Stimulated activated memory B cell treated with anti-CD40 and anti-IgM and Interleukin-4, amounts not matched to agents 10 μg/mL and 1 μg/mL and 100 μg/mL, for 72 hours (primary cell): Measurements from ENCODE around the gene CEP350.

Experiments
- ATAC-seq: fragments of 150-1000 bp; cut with Tn5 transposase; 2 replicates; pipeline ENCODE4 v1.10.0; 2021
- H3K27ac Mint-ChIP-seq: one replicate; pipeline ENCODE4 v1.8.0; 2022; ENCODE audit warnings: mild to moderate bottlenecking, mixed read lengths
- H3K27me3 Mint-ChIP-seq: one replicate; pipeline ENCODE4 v1.8.0; 2022; ENCODE audit warnings: mixed read lengths
- H3K36me3 Mint-ChIP-seq: one replicate; pipeline ENCODE4 v1.8.0; 2022; ENCODE audit warnings: mixed read lengths
- H3K4me1 Mint-ChIP-seq: one replicate; pipeline ENCODE4 v1.8.0; 2022; ENCODE audit warnings: mixed read lengths
- H3K4me3 Mint-ChIP-seq: one replicate; pipeline ENCODE4 v1.8.0; 2022; ENCODE audit warnings: mild to moderate bottlenecking, moderate library complexity, mixed read lengths
- H3K9me3 Mint-ChIP-seq: one replicate; pipeline ENCODE4 v1.8.0; 2022; ENCODE audit warnings: mixed read lengths

Gene CEP350

DNA sequence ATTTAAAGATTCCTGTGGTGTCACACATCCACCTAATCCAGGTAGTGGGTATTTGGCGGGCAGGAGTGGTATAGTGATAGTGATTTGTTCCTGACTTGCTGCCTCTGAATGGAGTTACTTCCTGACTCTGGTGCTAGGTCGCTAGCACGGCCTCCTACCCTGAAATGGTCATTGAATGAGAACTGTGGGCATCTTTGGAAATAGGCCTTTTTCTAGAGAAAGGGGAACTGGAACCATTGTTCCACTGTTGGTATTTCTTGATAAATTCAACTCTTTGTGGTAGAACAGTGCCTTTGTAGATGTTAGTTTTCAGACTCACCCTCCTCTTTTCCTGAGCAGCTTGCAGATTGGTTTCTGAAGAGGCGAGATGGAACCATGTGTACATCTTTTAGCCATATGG is 201.6 kb downstream of the CEP350 start:
- H3K36me3 Mint-ChIP-seq, result peaks cover 42% of the 10 kb centered on the region
- no peaks in the 10 kb centered on the region for H3K9me3 Mint-ChIP-seq
- H3K27ac Mint-ChIP-seq, result peak overlapping the region; percentile 91
- peak overlapping the region; percentile 91 for H3K4me3 Mint-ChIP-seq
- peaks cover 59% of the 10 kb centered on the region for H3K4me1 Mint-ChIP-seq
- no peaks in the 10 kb centered on the region for H3K27me3 Mint-ChIP-seq
- ATAC-seq, result peak; percentile 59

DNA sequence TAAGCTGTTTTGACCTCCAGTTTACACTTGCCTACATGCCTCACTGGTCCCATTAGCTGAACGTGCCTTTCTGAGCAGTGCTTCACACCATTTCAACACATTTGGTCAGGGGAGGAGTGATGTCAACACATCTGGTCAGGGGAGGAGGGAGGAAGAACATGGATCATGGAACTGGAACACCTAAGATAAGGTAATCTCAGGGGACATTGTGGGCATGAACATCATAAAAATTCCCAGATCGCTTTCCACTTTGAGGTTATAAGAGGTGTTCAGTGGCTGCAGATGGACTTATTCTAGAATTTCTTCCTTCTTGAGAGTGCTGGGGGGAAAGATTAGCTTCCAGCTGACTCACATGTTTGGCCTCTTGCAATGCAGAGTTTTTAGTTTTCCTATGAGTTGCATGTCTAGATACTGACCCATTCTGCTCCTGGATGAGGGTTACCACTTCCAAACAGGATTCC is 202.1 kb downstream of the CEP350 start:
- no peak for ATAC-seq
- Mint-ChIP-seq H3K4me1 (peaks cover 59% of the 10 kb centered on the region), H3K27me3 (no peaks in the 10 kb centered on the region), H3K9me3 (no peaks in the 10 kb centered on the region), H3K4me3 (peak overlapping the region; percentile 91), H3K36me3 (peaks cover 42% of the 10 kb centered on the region), H3K27ac (peak overlapping the region; percentile 91)

- Mint-ChIP-seq H3K4me3 (peak overlapping the region; percentile 91), H3K27ac (peak overlapping the region; percentile 91), H3K9me3 (no peaks in the 10 kb centered on the region), H3K36me3 (peaks cover 42% of the 10 kb centered on the region), H3K27me3 (no peaks in the 10 kb centered on the region), H3K4me1 (peaks cover 59% of the 10 kb centered on the region)
- ATAC-seq, result no peak
Observed at GRCh38 chr1:180157108-180157507, 202.5 kb downstream of the CEP350 start.

DNA sequence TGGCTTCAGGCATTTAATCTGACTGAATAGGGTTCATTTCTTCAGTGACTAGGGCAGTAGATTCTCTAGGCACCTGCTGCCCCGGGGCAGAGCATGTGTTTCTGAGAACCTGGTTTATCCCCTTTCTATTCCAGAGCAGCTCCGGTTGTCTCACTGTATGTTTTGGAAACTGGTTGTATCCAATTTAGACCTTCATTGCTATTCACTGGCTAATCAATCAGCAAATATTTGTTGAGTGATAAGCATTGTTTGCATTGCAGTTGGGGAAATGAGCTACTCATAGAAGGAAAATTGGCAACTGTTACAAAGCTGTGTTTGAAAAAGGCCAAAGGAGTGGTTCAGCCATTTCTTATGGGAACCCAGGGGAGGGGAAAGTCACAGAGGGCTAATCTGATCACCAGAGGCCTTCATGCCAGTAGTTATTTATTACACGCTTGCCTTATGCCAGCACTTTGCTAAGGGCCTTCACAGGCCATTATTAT is 203.0 kb downstream of the CEP350 start:
- H3K36me3 Mint-ChIP-seq, result peaks cover 42% of the 10 kb centered on the region
- no peaks in the 10 kb centered on the region for H3K9me3 Mint-ChIP-seq
- H3K27ac Mint-ChIP-seq, result peak overlapping the region; percentile 72
- H3K27me3 Mint-ChIP-seq, result no peaks in the 10 kb centered on the region
- peaks cover 59% of the 10 kb centered on the region for H3K4me1 Mint-ChIP-seq
- ATAC-seq, result no peak
- H3K4me3 Mint-ChIP-seq, result peak overlapping the region; percentile 91

- Mint-ChIP-seq H3K4me1 (peaks cover 57% of the 10 kb centered on the region), H3K27me3 (no peaks in the 10 kb centered on the region), H3K27ac (peak overlapping the region; percentile 72), H3K36me3 (peaks cover 42% of the 10 kb centered on the region), H3K9me3 (no peaks in the 10 kb centered on the region), H3K4me3 (peak overlapping the region; percentile 3)
- ATAC-seq, result no peak
Observed at GRCh38 chr1:180158149-180159147, 203.8 kb downstream of the CEP350 start.

GRCh38 chr1:180160357-180160756 is 205.7 kb downstream of the CEP350 start:
- H3K4me3 Mint-ChIP-seq, result no peak overlapping the region
- ATAC-seq, result no peak
- H3K9me3 Mint-ChIP-seq, result no peaks in the 10 kb centered on the region
- no peaks in the 10 kb centered on the region for H3K27me3 Mint-ChIP-seq
- H3K27ac Mint-ChIP-seq, result no peak overlapping the region
- H3K36me3 Mint-ChIP-seq, result peaks cover 57% of the 10 kb centered on the region
- peaks cover 64% of the 10 kb centered on the region for H3K4me1 Mint-ChIP-seq

DNA sequence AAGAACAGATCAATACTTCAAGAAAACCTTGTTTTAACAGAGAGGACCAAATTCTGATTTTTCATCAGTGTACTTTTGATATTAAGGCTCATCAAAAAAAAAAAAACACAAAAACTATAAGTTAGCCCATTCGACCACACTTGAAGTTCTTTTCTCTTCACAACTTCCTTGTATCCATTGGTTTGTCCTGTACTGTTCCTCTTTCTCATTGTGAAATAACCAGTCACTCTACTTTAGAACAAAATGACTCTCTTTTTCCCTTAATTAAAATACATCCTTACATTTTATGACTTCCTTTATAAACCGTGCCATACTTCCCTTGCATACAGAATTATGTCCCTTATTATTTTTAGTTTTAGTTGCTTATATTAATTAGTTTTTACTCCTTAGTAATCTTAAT is 208.4 kb downstream of the CEP350 start:
- no peak for ATAC-seq
- Mint-ChIP-seq H3K4me3 (no peak overlapping the region), H3K9me3 (no peaks in the 10 kb centered on the region), H3K27me3 (no peaks in the 10 kb centered on the region), H3K4me1 (peaks cover 43% of the 10 kb centered on the region), H3K36me3 (peaks cover 48% of the 10 kb centered on the region), H3K27ac (no peak overlapping the region)
